ENCODE results near the gene ARFRP1. TPM values are rescaled to one million over a fixed set of nuclear protein-coding genes. Genes with fewer than 3 reads are reported as not detected.
A peak's percentile ranks its signal among the peaks of the same experiment; 100 is the strongest.

Gene ARFRP1
- total RNA-seq, 1 donor = 25.7 TPM

GRCh38 chr20:63658749-63659187, 49.0 kb downstream of the ARFRP1 start:
- TF ChIP-seq CTCF (IDR thresholded peaks at IDR 0.05; ENCODE audit: insufficient read depth, low read length) = no peak
- peak overlapping the region; percentile 87 for H3K4me3 ChIP-seq (ENCODE audit: low read depth, low read length)
- DNase-seq (ENCODE audit: low read depth) = peak; percentile 57

GRCh38 chr20:63657937-63658748, 49.6 kb downstream of the ARFRP1 start, which contains the start of gene RTEL1:
Gene RTEL1, plus strand, starts transcription at chr20:63658312. Its CDS starts 1,091 bp downstream, at chr20:63659403.
- peak; percentile 93 for DNase-seq (ENCODE audit: low read depth)
- H3K4me3 ChIP-seq (ENCODE audit: low read depth, low read length) = peak within 1 kb of the TSS; percentile 87
- no peak for TF ChIP-seq CTCF (IDR thresholded peaks at IDR 0.05; ENCODE audit: insufficient read depth, low read length)

- H3K4me3 ChIP-seq (ENCODE audit: low read depth, low read length) = peak overlapping the region; percentile 87
These were observed 50.4 kb downstream of the ARFRP1 start for GRCh38 chr20:63657260-63657936.

GRCh38 chr20:63656451-63656850, 51.3 kb downstream of the ARFRP1 start:
- no peak overlapping the region for H3K4me3 ChIP-seq (ENCODE audit: low read depth, low read length)
- no peak for DNase-seq (ENCODE audit: low read depth)
- TF ChIP-seq CTCF (IDR thresholded peaks at IDR 0.05; ENCODE audit: insufficient read depth, low read length) = no peak

More at GRCh38 chr20:63657260-63657936, 50.4 kb downstream of the ARFRP1 start:
- no peak for DNase-seq (ENCODE audit: low read depth)
- TF ChIP-seq CTCF (IDR thresholded peaks at IDR 0.05; ENCODE audit: insufficient read depth, low read length) = no peak

GRCh38 chr20:63655249-63655648, 52.5 kb downstream of the ARFRP1 start:
- H3K4me3 ChIP-seq (ENCODE audit: low read depth, low read length) = no peak overlapping the region
- DNase-seq (ENCODE audit: low read depth) = no peak
- no peak for TF ChIP-seq CTCF (IDR thresholded peaks at IDR 0.05; ENCODE audit: insufficient read depth, low read length)

- TF ChIP-seq CTCF (IDR thresholded peaks at IDR 0.05; ENCODE audit: insufficient read depth, low read length) = no peak
- DNase-seq (ENCODE audit: low read depth) = no peak
- peak overlapping the region; percentile 56 for H3K4me3 ChIP-seq (ENCODE audit: low read depth, low read length)
These were observed 53.7 kb downstream of the ARFRP1 start for GRCh38 chr20:63653974-63654668.
